Astrocyte (in vitro differentiated cells and primary cell): ENCODE data around the gene DARS1.

Experiments
- EZH2 ChIP-seq: IDR thresholded peaks from 2 replicates; pipeline ENCODE4 v1.6.1; 2012; ENCODE audit warnings: mild to moderate bottlenecking, low read length, inconsistent platforms; ENCODE audit not compliant: insufficient read depth
- TF ChIP-seq, protein P1 (sequence below): IDR thresholded peaks from 2 replicates; pipeline ENCODE4 v1.5.1; 2011; ENCODE audit warnings: low read depth, mild to moderate bottlenecking, inconsistent platforms, low read length, moderate library complexity; ENCODE audit not compliant: insufficient read depth

DNA sequence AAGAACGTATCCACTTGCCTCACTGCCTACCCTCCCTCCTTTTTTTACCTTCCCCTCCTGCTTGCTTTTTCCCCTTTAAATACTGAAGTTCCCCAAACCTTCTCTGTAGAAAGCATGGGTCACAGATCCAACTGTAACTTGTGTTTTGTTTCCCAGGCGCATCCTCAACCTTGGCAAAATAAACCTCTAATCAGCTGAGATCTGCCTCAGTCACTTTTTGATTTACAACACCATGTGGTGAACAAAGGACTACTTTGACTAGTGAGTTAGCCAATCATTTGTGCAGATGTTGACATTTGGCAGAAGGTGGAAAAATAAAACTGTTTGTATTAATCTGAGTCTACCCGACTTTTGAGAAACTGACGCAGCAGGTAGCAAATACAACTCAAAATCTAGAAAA lies 85.9 kb downstream of the DARS1 start:
- TF ChIP-seq, protein P1, sequence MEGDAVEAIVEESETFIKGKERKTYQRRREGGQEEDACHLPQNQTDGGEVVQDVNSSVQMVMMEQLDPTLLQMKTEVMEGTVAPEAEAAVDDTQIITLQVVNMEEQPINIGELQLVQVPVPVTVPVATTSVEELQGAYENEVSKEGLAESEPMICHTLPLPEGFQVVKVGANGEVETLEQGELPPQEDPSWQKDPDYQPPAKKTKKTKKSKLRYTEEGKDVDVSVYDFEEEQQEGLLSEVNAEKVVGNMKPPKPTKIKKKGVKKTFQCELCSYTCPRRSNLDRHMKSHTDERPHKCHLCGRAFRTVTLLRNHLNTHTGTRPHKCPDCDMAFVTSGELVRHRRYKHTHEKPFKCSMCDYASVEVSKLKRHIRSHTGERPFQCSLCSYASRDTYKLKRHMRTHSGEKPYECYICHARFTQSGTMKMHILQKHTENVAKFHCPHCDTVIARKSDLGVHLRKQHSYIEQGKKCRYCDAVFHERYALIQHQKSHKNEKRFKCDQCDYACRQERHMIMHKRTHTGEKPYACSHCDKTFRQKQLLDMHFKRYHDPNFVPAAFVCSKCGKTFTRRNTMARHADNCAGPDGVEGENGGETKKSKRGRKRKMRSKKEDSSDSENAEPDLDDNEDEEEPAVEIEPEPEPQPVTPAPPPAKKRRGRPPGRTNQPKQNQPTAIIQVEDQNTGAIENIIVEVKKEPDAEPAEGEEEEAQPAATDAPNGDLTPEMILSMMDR = no peak
- no peak for TF ChIP-seq EZH2
